ENCODE data around the gene ZNF135.

- TF ChIP-seq CTCF (conservative IDR thresholded peaks at IDR 0.05; ENCODE audit: low read depth, low read length) = no peak
- no peak for TF ChIP-seq RFX5 (IDR thresholded peaks at IDR 0.05; ENCODE audit: low read depth, low read length)
- no peak for TF ChIP-seq USF2 (IDR thresholded peaks at IDR 0.05; ENCODE audit: low read depth, low read length)
- no peak for TF ChIP-seq POLR2A (IDR thresholded peaks at IDR 0.05; ENCODE audit: low read depth, low read length)
- TF ChIP-seq RAD21 (IDR thresholded peaks at IDR 0.05; ENCODE audit: low read length) = no peak
- TF ChIP-seq CEBPB (IDR thresholded peaks at IDR 0.05; ENCODE audit: low read depth, low read length) = no peak
- no peak for TF ChIP-seq MAFK (IDR thresholded peaks at IDR 0.05; ENCODE audit: low read depth, low read length)
These were observed 34.0 kb downstream of the ZNF135 start for GRCh38 chr19:58093071-58093470.
